ENCODE measurements around the gene PSME1.
"Not testable (repeated sequence)": the region's sequence is repeated elsewhere in the genome, so short reads cannot be mapped to it uniquely, and the experiment has no call there.

PSME1 gene

GRCh38 chr14:24105609-24106239, 30.3 kb upstream of the PSME1 start:
- not testable (repeated sequence) for DNase-seq (ENCODE audit: low spot score)

GRCh38 chr14:24106672-24107271, 29.2 kb upstream of the PSME1 start:
- DNase-seq (ENCODE audit: low spot score) = no peak

- DNase-seq (ENCODE audit: low spot score) = no peak
These were observed 27.6 kb upstream of the PSME1 start for GRCh38 chr14:24108336-24108874.

GRCh38 chr14:24110060-24110459, 25.9 kb upstream of the PSME1 start:
- DNase-seq (ENCODE audit: low spot score) = no peak

GRCh38 chr14:24110523-24110922, 25.5 kb upstream of the PSME1 start:
- DNase-seq (ENCODE audit: low spot score) = no peak

- no peak for DNase-seq (ENCODE audit: low spot score)
These were observed 22.6 kb upstream of the PSME1 start for GRCh38 chr14:24113379-24113800.

GRCh38 chr14:24113801-24114531, 22.0 kb upstream of the PSME1 start:
- peak; percentile 81 for DNase-seq (ENCODE audit: low spot score)

GRCh38 chr14:24114532-24115421, 21.2 kb upstream of the PSME1 start, which contains the start of the genes DCAF11 and NRL:
Gene DCAF11, plus strand, starts transcription at chr14:24114777. Its CDS starts 818 bp downstream, at chr14:24115595.
Gene NRL, minus strand, starts transcription at chr14:24114949. Its CDS starts 32,101 bp downstream, at chr14:24082848.
- peak; percentile 99 for DNase-seq (ENCODE audit: low spot score)

GRCh38 chr14:24115422-24116127, 20.4 kb upstream of the PSME1 start:
- no peak for DNase-seq (ENCODE audit: low spot score)

- no peak for DNase-seq (ENCODE audit: low spot score)
These were observed 19.7 kb upstream of the PSME1 start for GRCh38 chr14:24116128-24116814.

- no peak for DNase-seq (ENCODE audit: low spot score)
These were observed 18.8 kb upstream of the PSME1 start for GRCh38 chr14:24117179-24117578.

GRCh38 chr14:24119691-24120090, 16.3 kb upstream of the PSME1 start:
- DNase-seq (ENCODE audit: low spot score) = no peak

- DNase-seq (ENCODE audit: low spot score) = no peak
These were observed 14.8 kb upstream of the PSME1 start for GRCh38 chr14:24121210-24121609.

- DNase-seq (ENCODE audit: low spot score) = no peak
These were observed 13.6 kb upstream of the PSME1 start for GRCh38 chr14:24122416-24122815.

- no peak for DNase-seq (ENCODE audit: low spot score)
These were observed 13.1 kb upstream of the PSME1 start for GRCh38 chr14:24122898-24123297.

- no peak for DNase-seq (ENCODE audit: low spot score)
These were observed 12.3 kb upstream of the PSME1 start for GRCh38 chr14:24123424-24124417.

- DNase-seq (ENCODE audit: low spot score) = no peak
These were observed 9.1 kb upstream of the PSME1 start for GRCh38 chr14:24126939-24127338.

GRCh38 chr14:24127673-24128072, 8.3 kb upstream of the PSME1 start:
- DNase-seq (ENCODE audit: low spot score) = no peak

- no peak for DNase-seq (ENCODE audit: low spot score)
These were observed 6.5 kb upstream of the PSME1 start for GRCh38 chr14:24129410-24129998.

All from AG08395 (cell line).